Measurements from ENCODE around the gene TNRC18.
"Not testable (repeated sequence)": the region's sequence is repeated elsewhere in the genome, so short reads cannot be mapped to it uniquely, and the experiment has no call there.

The TNRC18 gene

GRCh38 chr7:5310822-5311405, 112.7 kb downstream of the TNRC18 start:
- H3K27ac ChIP-seq = no peak overlapping the region
- TF ChIP-seq, protein P1, sequence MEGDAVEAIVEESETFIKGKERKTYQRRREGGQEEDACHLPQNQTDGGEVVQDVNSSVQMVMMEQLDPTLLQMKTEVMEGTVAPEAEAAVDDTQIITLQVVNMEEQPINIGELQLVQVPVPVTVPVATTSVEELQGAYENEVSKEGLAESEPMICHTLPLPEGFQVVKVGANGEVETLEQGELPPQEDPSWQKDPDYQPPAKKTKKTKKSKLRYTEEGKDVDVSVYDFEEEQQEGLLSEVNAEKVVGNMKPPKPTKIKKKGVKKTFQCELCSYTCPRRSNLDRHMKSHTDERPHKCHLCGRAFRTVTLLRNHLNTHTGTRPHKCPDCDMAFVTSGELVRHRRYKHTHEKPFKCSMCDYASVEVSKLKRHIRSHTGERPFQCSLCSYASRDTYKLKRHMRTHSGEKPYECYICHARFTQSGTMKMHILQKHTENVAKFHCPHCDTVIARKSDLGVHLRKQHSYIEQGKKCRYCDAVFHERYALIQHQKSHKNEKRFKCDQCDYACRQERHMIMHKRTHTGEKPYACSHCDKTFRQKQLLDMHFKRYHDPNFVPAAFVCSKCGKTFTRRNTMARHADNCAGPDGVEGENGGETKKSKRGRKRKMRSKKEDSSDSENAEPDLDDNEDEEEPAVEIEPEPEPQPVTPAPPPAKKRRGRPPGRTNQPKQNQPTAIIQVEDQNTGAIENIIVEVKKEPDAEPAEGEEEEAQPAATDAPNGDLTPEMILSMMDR (conservative IDR thresholded peaks at IDR 0.05) = no peak

DNA sequence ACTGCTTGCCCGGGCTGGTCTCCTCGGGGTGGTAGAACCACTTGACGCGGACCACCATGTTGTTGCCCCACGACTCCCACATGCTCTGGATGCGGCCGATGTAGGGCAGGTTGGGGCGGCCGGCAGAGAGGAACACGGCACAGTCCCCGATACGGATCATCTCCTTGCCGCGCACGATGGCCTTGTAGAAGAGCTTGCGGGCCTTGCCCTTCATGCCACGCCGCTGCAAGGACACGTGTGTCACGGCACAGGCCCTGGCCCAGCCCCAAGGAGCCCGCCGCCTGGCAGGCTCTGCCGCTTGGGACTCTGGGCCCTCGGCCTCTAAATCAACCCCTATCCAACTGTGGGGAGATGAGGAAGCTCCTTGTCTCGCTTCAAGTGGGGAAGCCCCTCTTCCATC, 114.5 kb downstream of the TNRC18 start:
- TF ChIP-seq, protein P1 (conservative IDR thresholded peaks at IDR 0.05) = no peak

GRCh38 chr7:5307221-5308142, 116.2 kb downstream of the TNRC18 start:
- not testable (repeated sequence) for H3K27ac ChIP-seq

More for the DNA sequence above, 114.5 kb downstream of the TNRC18 start:
- no peak overlapping the region for H3K27ac ChIP-seq

DNA sequence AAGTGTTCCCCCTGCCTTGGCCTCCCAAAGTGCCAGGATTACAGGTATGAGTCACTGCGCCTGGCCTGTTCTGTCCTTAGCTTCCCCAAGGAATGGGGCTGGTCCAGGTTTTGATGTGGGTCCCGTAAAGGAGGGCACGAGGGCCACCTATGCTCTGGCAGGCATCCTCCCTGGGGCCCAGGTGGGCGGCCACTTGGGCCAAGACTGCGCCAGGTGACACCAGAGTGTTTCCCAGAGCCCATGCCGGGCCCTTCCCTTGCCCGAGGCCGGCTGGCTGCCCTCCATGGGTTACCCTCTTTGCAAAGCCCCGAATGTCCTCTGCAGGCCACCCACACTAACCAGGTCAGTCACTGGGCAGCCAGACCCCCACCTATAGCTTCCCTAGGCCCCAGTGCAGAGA, 118.6 kb downstream of the TNRC18 start:
- not testable (repeated sequence) for H3K27ac ChIP-seq

- TF ChIP-seq, protein P1 (conservative IDR thresholded peaks at IDR 0.05) = no peak
These were observed 119.8 kb downstream of the TNRC18 start for GRCh38 chr7:5303591-5304505.

GRCh38 chr7:5303061-5303460, 120.6 kb downstream of the TNRC18 start:
- H3K27ac ChIP-seq = no peak overlapping the region
- TF ChIP-seq, protein P1 (conservative IDR thresholded peaks at IDR 0.05) = no peak

More at GRCh38 chr7:5303591-5304505, 119.8 kb downstream of the TNRC18 start:
- no peak overlapping the region for H3K27ac ChIP-seq

GRCh38 chr7:5302577-5302976, 121.1 kb downstream of the TNRC18 start:
- TF ChIP-seq, protein P1 (conservative IDR thresholded peaks at IDR 0.05) = no peak
- H3K27ac ChIP-seq = no peak overlapping the region

DNA sequence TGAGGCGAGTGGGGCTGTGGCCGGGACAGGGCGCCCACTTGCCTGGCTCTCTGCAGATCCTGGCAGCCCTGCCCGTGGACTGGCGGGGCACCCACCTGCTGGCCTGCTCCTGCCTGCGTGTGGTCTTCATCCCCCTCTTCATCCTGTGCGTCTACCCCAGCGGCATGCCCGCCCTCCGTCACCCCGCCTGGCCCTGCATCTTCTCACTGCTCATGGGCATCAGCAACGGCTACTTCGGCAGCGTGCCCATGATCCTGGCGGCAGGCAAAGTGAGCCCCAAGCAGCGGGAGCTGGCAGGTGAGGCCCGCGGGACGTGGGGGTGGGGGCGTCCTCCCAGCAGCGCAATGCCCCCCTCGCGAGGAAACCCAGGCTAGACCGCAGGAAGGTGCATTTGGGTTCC, 123.3 kb downstream of the TNRC18 start:
- no peak overlapping the region for H3K27ac ChIP-seq
- TF ChIP-seq, protein P1 (conservative IDR thresholded peaks at IDR 0.05) = no peak

Measured in VCaP (cell line).